ENCODE results near the gene RFX7.

- TF ChIP-seq SUZ12 (IDR thresholded peaks at IDR 0.05; ENCODE audit: extremely low read depth, insufficient read depth, insufficient read length) (no peak), ZNF274 (IDR thresholded peaks at IDR 0.05; ENCODE audit: low read depth, low read length) (no peak), YY1 (IDR thresholded peaks at IDR 0.05; ENCODE audit: insufficient read depth, insufficient read length) (no peak)
These were observed 184.7 kb downstream of the RFX7 start for GRCh38 chr15:56058986-56059385.

Data from NT2/D1 (cell line).